Caco-2 (cell line): ENCODE data around the gene NEK2. TPM values are rescaled to one million over a fixed set of nuclear protein-coding genes. Genes with fewer than 3 reads are reported as not detected.
"Not testable (repeated sequence)": the region's sequence is repeated elsewhere in the genome, so short reads cannot be mapped to it uniquely, and the experiment has no call there.

Experiments used
- BruUV-seq: library from RNA; stranded (reverse); fragments of 400-500 nt; replicated peaks from 2 replicates; lab custom pipeline; 2021; lab: Mats Ljungman, UMichigan
- CTCF ChIA-PET: fragments of 300-600 bp; sonication (Branson Sonifier 250); formaldehyde crosslinking; loops from one replicate; lab custom pipeline; 2022; ENCODE audit warnings: antibody characterized with exemption; lab: Charles Lee
- POLR2A ChIA-PET: fragments of 300-600 bp; sonication (Branson Sonifier 250); formaldehyde crosslinking; loops from one replicate; lab custom pipeline; 2022; ENCODE audit warnings: antibody characterized with exemption; lab: Charles Lee
- DNase-seq, 2 experiments: peaks; one replicate each; pipeline versions ENCODE4 v3.0.0 to v3.0.0-alpha.2; 2020 to 2022
- H3K27me3 ChIP-seq: replicated peaks from 2 replicates; pipeline ENCODE4 v1.6.0; 2011; ENCODE audit warnings: low read length; ENCODE audit not compliant: control insufficient read depth, insufficient read depth
- H3K36me3 ChIP-seq: 2 replicates; pipeline ENCODE4 v1.5.1; 2011; ENCODE audit warnings: low read length; ENCODE audit not compliant: control insufficient read depth, insufficient read depth
- H3K4me1 ChIP-seq: fragments of 250-450 bp; sonication (Bioruptor Pico); 2 replicates; pipeline ENCODE4 v1.5.1; 2020; ENCODE audit warnings: mild to moderate bottlenecking
- H3K4me3 ChIP-seq: 2 replicates; pipeline ENCODE4 v1.5.1; 2011; ENCODE audit warnings: low read depth, mild to moderate bottlenecking, control low read depth, low read length
- H3K9me3 ChIP-seq: fragments of 250-450 bp; sonication (Bioruptor Pico); 2 replicates; pipeline ENCODE4 v1.5.1; 2020; ENCODE audit warnings: mild to moderate bottlenecking, moderate library complexity
- H3K27ac Mint-ChIP-seq: one replicate; pipeline ENCODE4 v1.8.0; 2022; ENCODE audit warnings: mixed read lengths; ENCODE audit not compliant: unreplicated experiment
- H3K27me3 Mint-ChIP-seq: one replicate; pipeline ENCODE4 v1.8.0; 2022; ENCODE audit warnings: mixed read lengths; ENCODE audit not compliant: insufficient read depth, unreplicated experiment
- H3K36me3 Mint-ChIP-seq: one replicate; pipeline ENCODE4 v1.8.0; 2022; ENCODE audit warnings: mild to moderate bottlenecking, mixed read lengths; ENCODE audit not compliant: insufficient read depth, unreplicated experiment
- H3K4me1 Mint-ChIP-seq: one replicate; pipeline ENCODE4 v1.8.0; 2022; ENCODE audit warnings: low read depth, mixed read lengths; ENCODE audit not compliant: unreplicated experiment
- H3K4me3 Mint-ChIP-seq: one replicate; pipeline ENCODE4 v1.8.0; 2022; ENCODE audit warnings: mild to moderate bottlenecking, moderate library complexity, mixed read lengths; ENCODE audit not compliant: unreplicated experiment
- H3K9me3 Mint-ChIP-seq: one replicate; pipeline ENCODE4 v1.8.0; 2022; ENCODE audit warnings: mixed read lengths; ENCODE audit not compliant: unreplicated experiment
- CTCF ChIP-seq, 2 experiments: fragments of 200-600 bp in 1 of 2; IDR thresholded peaks; 1 replicate in 1 of 2; 2 replicates in 1 of 2; pipeline versions ENCODE4 v1.5.1 to v1.8.0; 2011 to 2022; ENCODE audit warnings: antibody characterized with exemption in 1 of 2, control low read depth in 1 of 2, inconsistent platforms in 1 of 2, low read depth in 1 of 2, low read length in 1 of 2, mild to moderate bottlenecking in 1 of 2, moderate library complexity in 1 of 2; ENCODE audit not compliant: insufficient read depth in 1 of 2, severe bottlenecking in 1 of 2, unreplicated experiment in 1 of 2
- intact Hi-C: fragments of 100-400 bp; cut with micrococcal nuclease; formaldehyde crosslinking; loops from one replicate; pipeline ENCODE4 v1.10.0; 2022; ENCODE audit not compliant: unreplicated experiment
- total RNA-seq: library from RNA; stranded (reverse); gene quantifications from 2 replicates; pipeline ENCODE4 v1.2.3, GENCODE V29; 2022

NEK2 gene
- total RNA-seq, 1 experiment from 2014 or later = 34.7 TPM

DNA sequence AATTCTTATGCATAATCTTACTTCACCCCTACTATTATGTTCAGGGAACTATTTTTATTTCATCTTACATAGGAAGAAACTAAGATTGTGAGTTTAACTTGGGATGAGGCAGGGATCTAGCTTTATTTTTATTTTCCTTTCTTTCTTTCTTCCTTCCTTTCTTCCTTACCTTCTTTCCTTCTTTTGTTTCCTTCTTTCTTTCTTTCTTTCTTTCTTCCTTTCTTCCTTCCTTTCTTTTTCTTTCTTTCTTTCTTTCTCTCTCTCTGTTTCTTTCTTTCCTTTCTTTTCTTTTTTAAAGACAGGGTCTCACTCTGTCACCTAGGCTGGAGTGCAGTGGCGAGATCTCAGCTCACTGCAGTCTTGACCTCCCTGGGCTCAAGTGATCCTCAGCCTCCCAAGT, 28.9 kb downstream of the NEK2 start:
- H3K27ac Mint-ChIP-seq = no peak overlapping the region
- Histone ChIP-seq H3K4me3 (no peak overlapping the region), H3K36me3 (no peaks in the 10 kb centered on the region), H3K27me3 (no peaks in the 10 kb centered on the region), H3K4me1 (peaks cover 49% of the 10 kb centered on the region), H3K9me3 (no peaks in the 10 kb centered on the region)
- ChIA-PET POLR2A (no interaction called here), CTCF (no interaction called here)
- H3K4me3 Mint-ChIP-seq = no peak overlapping the region
- H3K9me3 Mint-ChIP-seq = no peaks in the 10 kb centered on the region
- intact Hi-C loops = no loop called here
- TF ChIP-seq CTCF (IDR thresholded peaks at IDR 0.05; ENCODE audit: insufficient read depth in 1 of 2, low read depth in 1 of 2, low read length in 1 of 2, severe bottlenecking in 1 of 2, unreplicated experiment in 1 of 2) = no peak
- H3K36me3 Mint-ChIP-seq = peaks cover 5% of the 10 kb centered on the region
- DNase-seq = no peak
- H3K4me1 Mint-ChIP-seq = peaks cover 29% of the 10 kb centered on the region
- H3K27me3 Mint-ChIP-seq = no peaks in the 10 kb centered on the region
- no TSS peak for BruUV-seq

GRCh38 chr1:211645601-211646000, 29.8 kb downstream of the NEK2 start:
- H3K27ac Mint-ChIP-seq, H3K4me3 ChIP-seq, BruUV-seq, H3K9me3 ChIP-seq, H3K36me3 Mint-ChIP-seq, DNase-seq, H3K27me3 ChIP-seq, CTCF ChIA-PET, H3K9me3 Mint-ChIP-seq, H3K4me3 Mint-ChIP-seq, intact Hi-C loops, H3K27me3 Mint-ChIP-seq, H3K36me3 ChIP-seq, POLR2A ChIA-PET: not testable (repeated sequence)
- H3K4me1 Mint-ChIP-seq = peaks cover 38% of the 10 kb centered on the region
- peaks cover 58% of the 10 kb centered on the region for H3K4me1 ChIP-seq

GRCh38 chr1:211644653-211645052, 30.8 kb downstream of the NEK2 start:
- Mint-ChIP-seq H3K36me3 (peaks cover 5% of the 10 kb centered on the region), H3K4me1 (peaks cover 44% of the 10 kb centered on the region), H3K27ac (no peak overlapping the region), H3K27me3 (no peaks in the 10 kb centered on the region), H3K4me3 (no peak overlapping the region), H3K9me3 (no peaks in the 10 kb centered on the region)
- Histone ChIP-seq H3K27me3 (no peaks in the 10 kb centered on the region), H3K36me3 (no peaks in the 10 kb centered on the region), H3K9me3 (no peaks in the 10 kb centered on the region), H3K4me3 (no peak overlapping the region), H3K4me1 (peaks cover 66% of the 10 kb centered on the region)
- no peak for TF ChIP-seq CTCF (IDR thresholded peaks at IDR 0.05; ENCODE audit: insufficient read depth in 1 of 2, low read depth in 1 of 2, low read length in 1 of 2, severe bottlenecking in 1 of 2, unreplicated experiment in 1 of 2)
- ChIA-PET POLR2A (interaction anchor here (0.7 kb wide), 1 partner anchor 19 kb away, joined by 4 read pairs; no protein-coding TSS in a partner anchor), CTCF (interaction anchor here (1.0 to 1.5 kb wide), 2 partner anchors 12 to 65 kb away, joined by 4 to 9 read pairs; partner anchors contain the start of gene SLC30A1)
- no peak for DNase-seq
- BruUV-seq = no TSS peak
- intact Hi-C loops = no loop called here
